Liver (tissue), 9 donors: ENCODE results near the gene HSD17B8. TPM values are rescaled to one million over a fixed set of nuclear protein-coding genes. Genes with fewer than 3 reads are reported as not detected.

Experiments used
- DNase-seq: peaks from one replicate; pipeline ENCODE4 v3.0.0-alpha.2; 2017; ENCODE audit warnings: low spot score
- H3K27ac ChIP-seq, 2 donors: one replicate each; pipeline ENCODE4 v1.7.0; 2013; ENCODE audit warnings: inconsistent platforms in 2 of 2, low read length in 2 of 2, control low read depth in 1 of 2, low read depth in 1 of 2, mild to moderate bottlenecking in 1 of 2
- H3K27me3 ChIP-seq, 4 donors: one replicate each; pipeline versions ENCODE4 v1.6.1 to v1.7.0; 2013; ENCODE audit warnings: low read length in 3 of 4, inconsistent platforms in 1 of 4, mild to moderate bottlenecking in 1 of 4, moderate library complexity in 1 of 4; ENCODE audit not compliant: control insufficient read depth in 4 of 4, insufficient read depth in 4 of 4
- H3K36me3 ChIP-seq, 4 donors: one replicate each; pipeline versions ENCODE4 v1.6.1 to v1.7.0; 2013; ENCODE audit warnings: low read length in 3 of 4, mild to moderate bottlenecking in 3 of 4, low read depth in 1 of 4, moderate library complexity in 1 of 4; ENCODE audit not compliant: control insufficient read depth in 4 of 4, insufficient read depth in 3 of 4
- H3K4me1 ChIP-seq, 4 donors: one replicate each; pipeline versions ENCODE4 v1.6.1 to v1.7.0; 2013; ENCODE audit warnings: low read length in 3 of 4, mild to moderate bottlenecking in 3 of 4, moderate library complexity in 1 of 4; ENCODE audit not compliant: control insufficient read depth in 4 of 4, insufficient read depth in 4 of 4
- H3K4me3 ChIP-seq, 3 donors: one replicate each; pipeline versions ENCODE4 v1.6.1 to v1.7.0; 2013; ENCODE audit warnings: low read length in 3 of 3, control low read depth in 1 of 3, low read depth in 1 of 3, mild to moderate bottlenecking in 1 of 3
- H3K9ac ChIP-seq, 2 donors: one replicate each; pipeline ENCODE4 v1.7.0; 2013; ENCODE audit warnings: low read length in 2 of 2, mild to moderate bottlenecking in 2 of 2, moderate library complexity in 2 of 2, control low read depth in 1 of 2, low read depth in 1 of 2
- H3K9me3 ChIP-seq, 4 donors: one replicate each; pipeline versions ENCODE4 v1.6.1 to v1.7.0; 2013; ENCODE audit warnings: low read length in 3 of 4; ENCODE audit not compliant: control insufficient read depth in 4 of 4
- EGR1 ChIP-seq, 2 donors: IDR thresholded peaks; 2 replicates each; pipeline ENCODE4 v1.6.1; 2016 to 2018; ENCODE audit warnings: antibody characterized with exemption in 2 of 2, low read depth in 2 of 2
- FOXA1 ChIP-seq: IDR thresholded peaks from 2 replicates; pipeline ENCODE4 v1.6.1; 2016; ENCODE audit warnings: antibody characterized with exemption
- FOXA2 ChIP-seq: IDR thresholded peaks from 2 replicates; pipeline ENCODE4 v1.6.1; 2016; ENCODE audit warnings: antibody characterized with exemption
- GABPA ChIP-seq, 2 donors: IDR thresholded peaks in 1 of 2; conservative IDR thresholded peaks in 1 of 2; 2 replicates each; pipeline ENCODE4 v1.6.1; 2016; ENCODE audit warnings: antibody characterized with exemption in 2 of 2, mild to moderate bottlenecking in 1 of 2, moderate library complexity in 1 of 2
- HNF4A ChIP-seq, 2 donors: conservative IDR thresholded peaks; 2 replicates each; pipeline ENCODE4 v1.6.1; 2016; ENCODE audit warnings: antibody characterized with exemption in 2 of 2, mild to moderate bottlenecking in 2 of 2
- HNF4G ChIP-seq: IDR thresholded peaks from 2 replicates; pipeline ENCODE4 v1.6.1; 2016; ENCODE audit warnings: antibody characterized with exemption
- JUND ChIP-seq, 2 donors: IDR thresholded peaks; 2 replicates each; pipeline ENCODE4 v1.6.1; 2016; ENCODE audit warnings: antibody characterized with exemption in 2 of 2
- NR2F2 ChIP-seq: IDR thresholded peaks from 2 replicates; pipeline ENCODE4 v1.6.1; 2016; ENCODE audit warnings: antibody characterized with exemption
- RAD21 ChIP-seq, 2 donors: IDR thresholded peaks; 2 replicates each; pipeline ENCODE4 v1.6.1; 2016; ENCODE audit warnings: antibody characterized with exemption in 2 of 2, mild to moderate bottlenecking in 2 of 2
- REST ChIP-seq: IDR thresholded peaks from 2 replicates; pipeline ENCODE4 v1.6.1; 2016; ENCODE audit warnings: antibody characterized with exemption, mild to moderate bottlenecking
- RXRA ChIP-seq, 2 donors: IDR thresholded peaks; 2 replicates each; pipeline ENCODE4 v1.6.1; 2017 to 2018; ENCODE audit warnings: antibody characterized with exemption in 2 of 2, mild to moderate bottlenecking in 1 of 2
- SP1 ChIP-seq: IDR thresholded peaks from 2 replicates; pipeline ENCODE4 v1.6.1; 2018; ENCODE audit warnings: antibody characterized with exemption, mild to moderate bottlenecking
- TAF1 ChIP-seq: conservative IDR thresholded peaks from 2 replicates; pipeline ENCODE4 v1.6.1; 2016; ENCODE audit warnings: antibody characterized with exemption, mild to moderate bottlenecking
- YY1 ChIP-seq: IDR thresholded peaks from 2 replicates; pipeline ENCODE4 v1.6.1; 2016; ENCODE audit warnings: antibody characterized with exemption, mild to moderate bottlenecking
- WGBS: extraction: QIAGEN DNeasy Blood & Tissue Kit; methylation state at CpG from one replicate; pipeline ENCODE4 v1.1.7; 2013; 5-methylcytosine and 5-hydroxymethylcytosine counted together
- polyA plus RNA-seq, 2 donors: library from polyadenylated mRNA; stranded (reverse) in 1 of 2; unstranded in 1 of 2; fragments of 200-250 nt in 1 of 2; fragments of >200 nt in 1 of 2; fragmentation: Nextera tagmentation in 1 of 2; extraction: Ambion mirVana in 1 of 2; gene quantifications; one replicate each; pipeline versions ENCODE4 v1.2.1 to v1.2.3, GENCODE V29; 2013 to 2015
- total RNA-seq, 2 donors: library from RNA; depleted of rRNA; stranded (reverse); fragments of >200 nt; gene quantifications; one replicate each; pipeline ENCODE4 v1.2.3, GENCODE V29; 2014
- TF ChIP-seq, protein P1 (sequence below): IDR thresholded peaks from 2 replicates; pipeline ENCODE4 v1.6.1; 2016; ENCODE audit warnings: antibody characterized with exemption
- TF ChIP-seq, protein P2 (sequence below): fragments of 150-350 bp; IDR thresholded peaks from 2 replicates; pipeline ENCODE4 v1.5.1; 2017; ENCODE audit warnings: improper control_type of control experiment, low read depth, low read length; ENCODE audit not compliant: missing input control
- TF ChIP-seq, protein P3 (sequence below): IDR thresholded peaks from 2 replicates; pipeline ENCODE4 v1.6.1; 2016; ENCODE audit warnings: antibody characterized with exemption
- TF ChIP-seq, protein P4 (sequence below): IDR thresholded peaks from 2 replicates; pipeline ENCODE4 v1.6.1; 2016; ENCODE audit warnings: antibody characterized with exemption
- donor health status: healthy.
- donor health status: healthy.
- donor health status: healthy.
- donor health status: healthy.
- donor health status: healthy.

HSD17B8 gene
- total and polyA plus RNA-seq, 4 donors, result 24.5 to 52.3 (median 37.5) TPM

GRCh38 chr6:33215271-33216116 lies 11.0 kb downstream of the HSD17B8 start:
- H3K36me3 ChIP-seq, result peaks cover 0 to 6% (median 0%) of the 10 kb centered on the region in 4 donors
- no peaks in the 10 kb centered on the region for H3K9me3 ChIP-seq
- H3K9ac ChIP-seq, result no peak overlapping the region
- no peak overlapping the region for H3K4me3 ChIP-seq
- peaks cover 0 to 16% (median 11%) of the 10 kb centered on the region in 4 donors for H3K4me1 ChIP-seq
- H3K27me3 ChIP-seq, result no peaks in the 10 kb centered on the region
- WGBS, result 86% methylated on average over 9 of the region's 9 CpGs
- no peak for DNase-seq
- TF ChIP-seq HNF4G (no peak), GABPA (IDR thresholded peaks at IDR 0.05 in 1 of 2, conservative IDR thresholded peaks at IDR 0.05 in 1 of 2) (no peak), JUND (IDR thresholded peaks at IDR 0.05) (no peak), NR2F2 (no peak), REST (no peak), SP1 (no peak), HNF4A (conservative IDR thresholded peaks at IDR 0.05) (no peak), FOXA2 (no peak), YY1 (no peak), EGR1 (IDR thresholded peaks at IDR 0.05; ENCODE audit: low read depth in 2 of 2) (no peak), RAD21 (IDR thresholded peaks at IDR 0.05) (no peak), FOXA1 (no peak), TAF1 (no peak), RXRA (IDR thresholded peaks at IDR 0.05) (no peak)
- TF ChIP-seq, protein P1, sequence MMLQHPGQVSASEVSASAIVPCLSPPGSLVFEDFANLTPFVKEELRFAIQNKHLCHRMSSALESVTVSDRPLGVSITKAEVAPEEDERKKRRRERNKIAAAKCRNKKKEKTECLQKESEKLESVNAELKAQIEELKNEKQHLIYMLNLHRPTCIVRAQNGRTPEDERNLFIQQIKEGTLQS, result no peak
- TF ChIP-seq, protein P2, sequence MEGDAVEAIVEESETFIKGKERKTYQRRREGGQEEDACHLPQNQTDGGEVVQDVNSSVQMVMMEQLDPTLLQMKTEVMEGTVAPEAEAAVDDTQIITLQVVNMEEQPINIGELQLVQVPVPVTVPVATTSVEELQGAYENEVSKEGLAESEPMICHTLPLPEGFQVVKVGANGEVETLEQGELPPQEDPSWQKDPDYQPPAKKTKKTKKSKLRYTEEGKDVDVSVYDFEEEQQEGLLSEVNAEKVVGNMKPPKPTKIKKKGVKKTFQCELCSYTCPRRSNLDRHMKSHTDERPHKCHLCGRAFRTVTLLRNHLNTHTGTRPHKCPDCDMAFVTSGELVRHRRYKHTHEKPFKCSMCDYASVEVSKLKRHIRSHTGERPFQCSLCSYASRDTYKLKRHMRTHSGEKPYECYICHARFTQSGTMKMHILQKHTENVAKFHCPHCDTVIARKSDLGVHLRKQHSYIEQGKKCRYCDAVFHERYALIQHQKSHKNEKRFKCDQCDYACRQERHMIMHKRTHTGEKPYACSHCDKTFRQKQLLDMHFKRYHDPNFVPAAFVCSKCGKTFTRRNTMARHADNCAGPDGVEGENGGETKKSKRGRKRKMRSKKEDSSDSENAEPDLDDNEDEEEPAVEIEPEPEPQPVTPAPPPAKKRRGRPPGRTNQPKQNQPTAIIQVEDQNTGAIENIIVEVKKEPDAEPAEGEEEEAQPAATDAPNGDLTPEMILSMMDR, result no peak
- TF ChIP-seq, protein P3, sequence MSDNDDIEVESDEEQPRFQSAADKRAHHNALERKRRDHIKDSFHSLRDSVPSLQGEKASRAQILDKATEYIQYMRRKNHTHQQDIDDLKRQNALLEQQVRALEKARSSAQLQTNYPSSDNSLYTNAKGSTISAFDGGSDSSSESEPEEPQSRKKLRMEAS, result no peak
- TF ChIP-seq, protein P4, sequence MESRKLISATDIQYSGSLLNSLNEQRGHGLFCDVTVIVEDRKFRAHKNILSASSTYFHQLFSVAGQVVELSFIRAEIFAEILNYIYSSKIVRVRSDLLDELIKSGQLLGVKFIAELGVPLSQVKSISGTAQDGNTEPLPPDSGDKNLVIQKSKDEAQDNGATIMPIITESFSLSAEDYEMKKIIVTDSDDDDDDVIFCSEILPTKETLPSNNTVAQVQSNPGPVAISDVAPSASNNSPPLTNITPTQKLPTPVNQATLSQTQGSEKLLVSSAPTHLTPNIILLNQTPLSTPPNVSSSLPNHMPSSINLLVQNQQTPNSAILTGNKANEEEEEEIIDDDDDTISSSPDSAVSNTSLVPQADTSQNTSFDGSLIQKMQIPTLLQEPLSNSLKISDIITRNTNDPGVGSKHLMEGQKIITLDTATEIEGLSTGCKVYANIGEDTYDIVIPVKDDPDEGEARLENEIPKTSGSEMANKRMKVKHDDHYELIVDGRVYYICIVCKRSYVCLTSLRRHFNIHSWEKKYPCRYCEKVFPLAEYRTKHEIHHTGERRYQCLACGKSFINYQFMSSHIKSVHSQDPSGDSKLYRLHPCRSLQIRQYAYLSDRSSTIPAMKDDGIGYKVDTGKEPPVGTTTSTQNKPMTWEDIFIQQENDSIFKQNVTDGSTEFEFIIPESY, result no peak
- H3K27ac ChIP-seq, result no peak overlapping the region
